Measurements from ENCODE around the gene RAPGEF1. TPM values are rescaled to one million over a fixed set of nuclear protein-coding genes. Genes with fewer than 3 reads are reported as not detected.

The RAPGEF1 gene
- total RNA-seq, 4 donors from 2014 or later, result 13.1 to 73.7 (median 26.2) TPM

GRCh38 chr9:131596430-131596743, 143.5 kb downstream of the RAPGEF1 start:
- intact Hi-C loops (cut with DNase I; ENCODE audit: low total_unique reads), result no loop called here
- Histone ChIP-seq H3K9me3 (no peaks in the 10 kb centered on the region), H3K36me3 (no peaks in the 10 kb centered on the region), H3K4me3 (no peak overlapping the region), H3K27me3 (no peaks in the 10 kb centered on the region), H3K4me1 (no peaks in the 10 kb centered on the region), H3K27ac (no peak overlapping the region)
- TF ChIP-seq, protein P1, sequence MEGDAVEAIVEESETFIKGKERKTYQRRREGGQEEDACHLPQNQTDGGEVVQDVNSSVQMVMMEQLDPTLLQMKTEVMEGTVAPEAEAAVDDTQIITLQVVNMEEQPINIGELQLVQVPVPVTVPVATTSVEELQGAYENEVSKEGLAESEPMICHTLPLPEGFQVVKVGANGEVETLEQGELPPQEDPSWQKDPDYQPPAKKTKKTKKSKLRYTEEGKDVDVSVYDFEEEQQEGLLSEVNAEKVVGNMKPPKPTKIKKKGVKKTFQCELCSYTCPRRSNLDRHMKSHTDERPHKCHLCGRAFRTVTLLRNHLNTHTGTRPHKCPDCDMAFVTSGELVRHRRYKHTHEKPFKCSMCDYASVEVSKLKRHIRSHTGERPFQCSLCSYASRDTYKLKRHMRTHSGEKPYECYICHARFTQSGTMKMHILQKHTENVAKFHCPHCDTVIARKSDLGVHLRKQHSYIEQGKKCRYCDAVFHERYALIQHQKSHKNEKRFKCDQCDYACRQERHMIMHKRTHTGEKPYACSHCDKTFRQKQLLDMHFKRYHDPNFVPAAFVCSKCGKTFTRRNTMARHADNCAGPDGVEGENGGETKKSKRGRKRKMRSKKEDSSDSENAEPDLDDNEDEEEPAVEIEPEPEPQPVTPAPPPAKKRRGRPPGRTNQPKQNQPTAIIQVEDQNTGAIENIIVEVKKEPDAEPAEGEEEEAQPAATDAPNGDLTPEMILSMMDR (IDR thresholded peaks at IDR 0.05), result no peak
- TF ChIP-seq POLR2A (IDR thresholded peaks at IDR 0.05), result no peak
- no peak for DNase-seq

GRCh38 chr9:131595696-131596429, 144.0 kb downstream of the RAPGEF1 start:
- no peaks in the 10 kb centered on the region for H3K9me3 ChIP-seq
- no peaks in the 10 kb centered on the region for H3K36me3 ChIP-seq
- H3K27me3 ChIP-seq, result no peaks in the 10 kb centered on the region
- DNase-seq, result no peak
- no peaks in the 10 kb centered on the region for H3K4me1 ChIP-seq
- H3K27ac ChIP-seq, result no peak overlapping the region
- no peak overlapping the region for H3K4me3 ChIP-seq
- intact Hi-C loops (cut with DNase I; ENCODE audit: low total_unique reads), result no loop called here
- no peak for TF ChIP-seq POLR2A (IDR thresholded peaks at IDR 0.05)
- TF ChIP-seq, protein P1 (IDR thresholded peaks at IDR 0.05), result no peak

- intact Hi-C loops (cut with DNase I; ENCODE audit: low total_unique reads), result no loop called here
- TF ChIP-seq POLR2A (IDR thresholded peaks at IDR 0.05), result no peak
- TF ChIP-seq, protein P1 (IDR thresholded peaks at IDR 0.05), result no peak
- no peaks in the 10 kb centered on the region for H3K36me3 ChIP-seq
- H3K27ac ChIP-seq, result no peak overlapping the region
- no peaks in the 10 kb centered on the region for H3K27me3 ChIP-seq
- DNase-seq, result no peak
- no peak overlapping the region for H3K4me3 ChIP-seq
- H3K9me3 ChIP-seq, result no peaks in the 10 kb centered on the region
- no peaks in the 10 kb centered on the region for H3K4me1 ChIP-seq
Observed at GRCh38 chr9:131594906-131595665, 144.8 kb downstream of the RAPGEF1 start.

DNA sequence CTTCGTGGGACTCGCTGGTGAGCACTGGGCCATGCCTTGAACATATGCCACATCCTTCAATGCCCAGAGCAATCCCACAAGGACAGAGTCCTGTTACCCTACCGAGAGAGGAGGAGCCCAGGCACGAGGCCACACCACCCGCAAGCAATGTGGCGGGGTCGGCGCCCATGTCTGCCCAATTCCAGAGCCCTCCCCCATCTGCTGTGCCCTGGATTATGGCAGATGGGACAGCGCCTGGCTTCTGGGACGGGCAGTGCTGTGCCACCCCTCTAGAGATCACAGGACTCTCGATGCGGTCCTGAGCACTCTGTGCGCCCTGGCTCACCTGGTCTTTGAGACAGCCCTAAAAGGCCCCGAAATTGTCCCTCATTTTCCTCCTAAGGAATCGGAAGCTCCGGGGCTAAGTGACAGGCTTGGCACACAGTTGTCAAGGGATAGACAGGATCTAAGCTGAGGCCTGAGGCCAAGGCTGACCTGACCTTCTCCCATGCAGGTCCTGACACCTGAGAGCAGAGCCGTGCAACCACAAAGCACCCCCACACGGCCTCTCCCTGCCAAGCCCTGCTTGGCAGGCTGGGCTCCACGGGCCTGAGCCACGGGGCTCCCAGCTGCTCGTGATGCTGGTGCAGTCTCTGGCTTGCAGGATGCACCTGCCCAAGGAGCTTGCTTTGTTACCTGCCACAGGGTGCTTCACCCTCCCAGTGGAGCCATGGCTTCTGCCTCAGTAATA, 145.8 kb downstream of the RAPGEF1 start:
- intact Hi-C loops (cut with DNase I; ENCODE audit: low total_unique reads), result no loop called here
- H3K27ac ChIP-seq, result no peak overlapping the region

More for the DNA sequence above, 145.8 kb downstream of the RAPGEF1 start:
- Histone ChIP-seq H3K27me3 (no peaks in the 10 kb centered on the region), H3K9me3 (no peaks in the 10 kb centered on the region), H3K4me1 (no peaks in the 10 kb centered on the region), H3K4me3 (no peak overlapping the region), H3K36me3 (no peaks in the 10 kb centered on the region)
- TF ChIP-seq, protein P1 (IDR thresholded peaks at IDR 0.05), result no peak
- TF ChIP-seq POLR2A (IDR thresholded peaks at IDR 0.05), result no peak
- DNase-seq, result no peak

All from uterus (tissue), 4 donors.